GM19452 (cell line): Measurements from ENCODE around the gene ZBTB20.

Experiments used
- ATAC-seq: cut with Tn5 transposase; IDR thresholded peaks from one replicate; pipeline ENCODE4 v1.9.1; 2021; ENCODE audit not compliant: unreplicated experiment

ZBTB20 gene

GRCh38 chr3:114456742-114457141 lies 690.3 kb downstream of the ZBTB20 start:
- peak; percentile 77 for ATAC-seq

GRCh38 chr3:114455432-114455831 lies 691.7 kb downstream of the ZBTB20 start:
- ATAC-seq = no peak

- ATAC-seq = no peak
These were observed 692.4 kb downstream of the ZBTB20 start for GRCh38 chr3:114454551-114455251.

GRCh38 chr3:114453361-114453780 lies 693.7 kb downstream of the ZBTB20 start:
- ATAC-seq = no peak

GRCh38 chr3:114452937-114453336 lies 694.2 kb downstream of the ZBTB20 start:
- no peak for ATAC-seq

- no peak for ATAC-seq
These were observed 694.8 kb downstream of the ZBTB20 start for GRCh38 chr3:114452256-114452655.

- ATAC-seq = no peak
These were observed 695.5 kb downstream of the ZBTB20 start for GRCh38 chr3:114451561-114452018.

- ATAC-seq = no peak
These were observed 696.0 kb downstream of the ZBTB20 start for GRCh38 chr3:114451051-114451451.

- ATAC-seq = no peak
These were observed 697.0 kb downstream of the ZBTB20 start for GRCh38 chr3:114450008-114450596.

- ATAC-seq = peak; percentile 35
These were observed 697.6 kb downstream of the ZBTB20 start for GRCh38 chr3:114449271-114450007.

GRCh38 chr3:114447950-114448479 lies 699.1 kb downstream of the ZBTB20 start:
- no peak for ATAC-seq

- no peak for ATAC-seq
These were observed 699.5 kb downstream of the ZBTB20 start for GRCh38 chr3:114447545-114447944.

- no peak for ATAC-seq
These were observed 700.5 kb downstream of the ZBTB20 start for GRCh38 chr3:114446600-114446999.

- no peak for ATAC-seq
These were observed 701.9 kb downstream of the ZBTB20 start for GRCh38 chr3:114445233-114445632.

- no peak for ATAC-seq
These were observed 702.9 kb downstream of the ZBTB20 start for GRCh38 chr3:114444216-114444615.

- ATAC-seq = no peak
These were observed 704.8 kb downstream of the ZBTB20 start for GRCh38 chr3:114442246-114442645.

GRCh38 chr3:114441386-114441785 lies 705.7 kb downstream of the ZBTB20 start:
- ATAC-seq = no peak

GRCh38 chr3:114440700-114441099 lies 706.4 kb downstream of the ZBTB20 start:
- no peak for ATAC-seq

- no peak for ATAC-seq
These were observed 707.8 kb downstream of the ZBTB20 start for GRCh38 chr3:114439284-114439683.

GRCh38 chr3:114437897-114438296 lies 709.2 kb downstream of the ZBTB20 start:
- no peak for ATAC-seq

GRCh38 chr3:114436182-114436581 lies 710.9 kb downstream of the ZBTB20 start:
- no peak for ATAC-seq
